Neural progenitor cell (in vitro differentiated cells): Measurements from ENCODE around the gene IL15. TPM values are rescaled to one million over a fixed set of nuclear protein-coding genes. Genes with fewer than 3 reads are reported as not detected.

Experiments
- DNase-seq: peaks from one replicate; pipeline ENCODE4 v3.0.0-alpha.2; 2016; ENCODE audit warnings: low spot score
- H2AFZ ChIP-seq: fragments of 200-600 bp; sonication (generic); replicated peaks from 2 replicates; pipeline ENCODE4 v1.6.1; 2016; ENCODE audit warnings: antibody characterized with exemption
- H3F3A ChIP-seq: fragments of 200-600 bp; sonication (generic); 2 replicates; pipeline ENCODE4 v1.6.1; 2016; ENCODE audit warnings: antibody characterized with exemption, low read depth
- H3K27ac ChIP-seq: fragments of 200-600 bp; sonication (generic); 2 replicates; pipeline ENCODE4 v1.5.1; 2016; ENCODE audit warnings: mild to moderate bottlenecking
- H3K27me3 ChIP-seq: fragments of 200-600 bp; sonication (generic); 2 replicates; pipeline ENCODE4 v1.6.1; 2016; ENCODE audit warnings: mild to moderate bottlenecking, moderate library complexity
- H3K36me3 ChIP-seq: fragments of 200-600 bp; sonication (generic); 2 replicates; pipeline ENCODE4 v1.5.1; 2016
- H3K4me1 ChIP-seq: fragments of 200-600 bp; sonication (generic); 2 replicates; pipeline ENCODE4 v1.6.1; 2016; ENCODE audit warnings: mixed run types
- H3K4me2 ChIP-seq: fragments of 200-600 bp; sonication (generic); 2 replicates; pipeline ENCODE4 v1.6.1; 2016
- H3K4me3 ChIP-seq: fragments of 200-600 bp; sonication (generic); 2 replicates; pipeline ENCODE4 v1.5.1; 2016
- H3K79me2 ChIP-seq: fragments of 200-600 bp; sonication (generic); 2 replicates; pipeline ENCODE4 v1.6.1; 2016; ENCODE audit warnings: low read depth
- H3K9ac ChIP-seq: fragments of 200-600 bp; sonication (generic); 2 replicates; pipeline ENCODE4 v1.6.1; 2016
- H3K9me3 ChIP-seq: fragments of 200-600 bp; sonication (generic); 2 replicates; pipeline ENCODE4 v1.5.1; 2016; ENCODE audit warnings: low read depth
- H4K20me1 ChIP-seq: fragments of 200-600 bp; sonication (generic); 2 replicates; pipeline ENCODE4 v1.6.1; 2016; ENCODE audit warnings: low read depth
- H3K27ac Mint-ChIP-seq: 3 replicates; pipeline ENCODE4 v1.8.0; 2021; ENCODE audit warnings: mixed read lengths
- H3K27me3 Mint-ChIP-seq: 2 replicates; pipeline ENCODE4 v1.8.0; 2022; ENCODE audit warnings: low read depth, mild to moderate bottlenecking, inconsistent platforms, moderate library complexity, mixed read lengths; ENCODE audit not compliant: insufficient read depth
- H3K36me3 Mint-ChIP-seq: 3 replicates; pipeline ENCODE4 v1.8.0; 2021; ENCODE audit warnings: mixed read lengths
- H3K4me1 Mint-ChIP-seq: 3 replicates; pipeline ENCODE4 v1.8.0; 2021; ENCODE audit warnings: mixed read lengths
- H3K4me3 Mint-ChIP-seq: 3 replicates; pipeline ENCODE4 v1.8.0; 2021; ENCODE audit warnings: mild to moderate bottlenecking, moderate library complexity, mixed read lengths
- H3K9me3 Mint-ChIP-seq: 3 replicates; pipeline ENCODE4 v1.8.0; 2020; ENCODE audit warnings: mixed read lengths
- CTCF ChIP-seq: fragments of 200-600 bp; sonication (generic); IDR thresholded peaks from 2 replicates; pipeline ENCODE4 v1.5.1; 2017; ENCODE audit warnings: antibody characterized with exemption, mild to moderate bottlenecking
- EZH2 ChIP-seq: fragments of 200-600 bp; sonication (generic); IDR thresholded peaks from 2 replicates; pipeline ENCODE4 v1.6.1; 2017; ENCODE audit warnings: antibody characterized with exemption, mild to moderate bottlenecking, moderate library complexity
- EZH2phosphoT487 ChIP-seq: fragments of 200-600 bp; sonication (generic); IDR thresholded peaks from 2 replicates; pipeline ENCODE4 v1.6.1; 2017; ENCODE audit warnings: antibody characterized with exemption
- total RNA-seq: library from RNA; depleted of rRNA; stranded (reverse); fragments of >200 nt; gene quantifications from 2 replicates; pipeline ENCODE4 v1.2.3, GENCODE V29; 2015; ENCODE audit warnings: low replicate concordance

Gene IL15
- total RNA-seq, 1 donor from 2014 or later = not detected

GRCh38 chr4:141643557-141643956 lies 7.2 kb downstream of the IL15 start:
- no peaks in the 10 kb centered on the region for H3K36me3 Mint-ChIP-seq
- no peak overlapping the region for H3K4me3 ChIP-seq

GRCh38 chr4:141645611-141646340 lies 9.4 kb downstream of the IL15 start:
- no peaks in the 10 kb centered on the region for H3K9me3 Mint-ChIP-seq
- H3K27me3 ChIP-seq = no peaks in the 10 kb centered on the region
- H3K9me3 ChIP-seq = no peaks in the 10 kb centered on the region
- H4K20me1 ChIP-seq = no peaks in the 10 kb centered on the region
- H3K27ac Mint-ChIP-seq = no peak overlapping the region
- H3K27me3 Mint-ChIP-seq = peaks cover under 1% of the 10 kb centered on the region
- H3K4me1 ChIP-seq = no peaks in the 10 kb centered on the region
- H3F3A ChIP-seq = no peaks in the 10 kb centered on the region
- no peak overlapping the region for H3K4me2 ChIP-seq
- no peaks in the 10 kb centered on the region for H3K36me3 ChIP-seq
- no peak overlapping the region for H3K9ac ChIP-seq
- H3K27ac ChIP-seq = no peak overlapping the region
- no peaks in the 10 kb centered on the region for H3K4me1 Mint-ChIP-seq
- H3K36me3 Mint-ChIP-seq = no peaks in the 10 kb centered on the region
- H3K4me3 ChIP-seq = no peak overlapping the region
- no peak overlapping the region for H2AFZ ChIP-seq
- H3K79me2 ChIP-seq = no peaks in the 10 kb centered on the region
- TF ChIP-seq CTCF = no peak
- no peak overlapping the region for H3K4me3 Mint-ChIP-seq
- DNase-seq = no peak

More at GRCh38 chr4:141643557-141643956, 7.2 kb downstream of the IL15 start:
- H3F3A ChIP-seq = no peaks in the 10 kb centered on the region
- H3K9ac ChIP-seq = no peak overlapping the region
- H3K4me1 ChIP-seq = no peaks in the 10 kb centered on the region
- H3K27ac ChIP-seq = no peak overlapping the region
- peaks cover 13% of the 10 kb centered on the region for H3K27me3 ChIP-seq
- H3K36me3 ChIP-seq = no peaks in the 10 kb centered on the region
- H3K9me3 ChIP-seq = no peaks in the 10 kb centered on the region
- no peaks in the 10 kb centered on the region for H3K9me3 Mint-ChIP-seq
- DNase-seq = no peak
- no peak overlapping the region for H3K27ac Mint-ChIP-seq
- H3K4me1 Mint-ChIP-seq = no peaks in the 10 kb centered on the region
- no peak for TF ChIP-seq EZH2phosphoT487
- no peak for TF ChIP-seq EZH2
- no peak for TF ChIP-seq CTCF
- H4K20me1 ChIP-seq = no peaks in the 10 kb centered on the region
- no peaks in the 10 kb centered on the region for H3K79me2 ChIP-seq
- no peak overlapping the region for H2AFZ ChIP-seq
- no peak overlapping the region for H3K4me2 ChIP-seq
- no peak overlapping the region for H3K4me3 Mint-ChIP-seq
- H3K27me3 Mint-ChIP-seq = peaks cover 2% of the 10 kb centered on the region

- Histone ChIP-seq H3K4me3 (no peak overlapping the region), H3K79me2 (no peaks in the 10 kb centered on the region), H3K27me3 (no peaks in the 10 kb centered on the region), H3K4me2 (no peak overlapping the region), H2AFZ (no peak overlapping the region), H3K27ac (no peak overlapping the region), H3K36me3 (no peaks in the 10 kb centered on the region), H3K9ac (no peak overlapping the region), H3K4me1 (no peaks in the 10 kb centered on the region), H3K9me3 (no peaks in the 10 kb centered on the region), H4K20me1 (no peaks in the 10 kb centered on the region), H3F3A (no peaks in the 10 kb centered on the region)
- no peak overlapping the region for H3K4me3 Mint-ChIP-seq
- H3K27me3 Mint-ChIP-seq = no peaks in the 10 kb centered on the region
- H3K9me3 Mint-ChIP-seq = no peaks in the 10 kb centered on the region
- TF ChIP-seq CTCF (no peak), EZH2phosphoT487 (no peak), EZH2 (no peak)
- H3K36me3 Mint-ChIP-seq = no peaks in the 10 kb centered on the region
- DNase-seq = no peak
- no peak overlapping the region for H3K27ac Mint-ChIP-seq
- H3K4me1 Mint-ChIP-seq = no peaks in the 10 kb centered on the region
Observed at GRCh38 chr4:141646969-141647368, 10.6 kb downstream of the IL15 start.
